ENCODE data around the gene MAP3K1.

- peak in 1 of 5 experiments; percentile 19 for TF ChIP-seq CTCF (IDR thresholded peaks at IDR 0.05 in 4 of 5, conservative IDR thresholded peaks at IDR 0.05 in 1 of 5)
- no peak for TF ChIP-seq POLR2A (IDR thresholded peaks at IDR 0.05)
Measured at GRCh38 chr5:56827049-56827448, 11.7 kb downstream of the MAP3K1 start.
